A673 (cell line): ENCODE data around the gene TCF7L2. TPM values are rescaled to one million over a fixed set of nuclear protein-coding genes. Genes with fewer than 3 reads are reported as not detected.

Experiments
- BruUV-seq: library from RNA; stranded (reverse); fragments of 400-500 nt; replicated peaks from 2 replicates; lab custom pipeline; 2021; lab: Mats Ljungman, UMichigan
- CTCF ChIA-PET: fragments of 300-600 bp; sonication (Branson Sonifier 250); formaldehyde crosslinking; loops from one replicate; lab custom pipeline; 2022; ENCODE audit warnings: antibody characterized with exemption; lab: Charles Lee
- POLR2A ChIA-PET: fragments of 300-600 bp; sonication (Branson Sonifier 250); formaldehyde crosslinking; loops from one replicate; lab custom pipeline; 2022; ENCODE audit warnings: antibody characterized with exemption; ENCODE audit not compliant: low non-redundant PET; lab: Charles Lee
- DNase-seq: peaks from one replicate; pipeline ENCODE4 v3.0.0-alpha.2; 2015; ENCODE audit warnings: low spot score
- H3K27ac ChIP-seq: fragments of 200-600 bp; sonication (generic); 2 replicates; pipeline ENCODE4 v1.5.1; 2016; ENCODE audit warnings: mixed run types, low read depth, mild to moderate bottlenecking, mixed read lengths, antibody characterized with exemption, low read length; ENCODE audit not compliant: poor library complexity, severe bottlenecking
- H3K27me3 ChIP-seq: fragments of 200-600 bp; sonication (generic); replicated peaks from 2 replicates; pipeline ENCODE4 v1.6.1; 2017; ENCODE audit warnings: mixed run types, low read depth, mild to moderate bottlenecking, mixed read lengths, antibody characterized with exemption, low read length; ENCODE audit not compliant: insufficient read depth, poor library complexity
- H3K36me3 ChIP-seq: fragments of 200-600 bp; sonication (generic); 2 replicates; pipeline ENCODE4 v1.6.1; 2016; ENCODE audit warnings: mixed run types, mild to moderate bottlenecking, mixed read lengths, antibody characterized with exemption, low read length; ENCODE audit not compliant: insufficient read depth, poor library complexity, severe bottlenecking
- H3K4me1 ChIP-seq: fragments of 200-600 bp; sonication (generic); 2 replicates; pipeline ENCODE4 v1.6.1; 2017; ENCODE audit warnings: mixed run types, mild to moderate bottlenecking, mixed read lengths, antibody characterized with exemption, low read length; ENCODE audit not compliant: insufficient read depth, poor library complexity, severe bottlenecking
- H3K4me3 ChIP-seq: fragments of 200-600 bp; sonication (generic); 2 replicates; pipeline ENCODE4 v1.5.1; 2016; ENCODE audit warnings: low read depth, mixed run types, mild to moderate bottlenecking, mixed read lengths, low read length; ENCODE audit not compliant: poor library complexity, severe bottlenecking
- H3K9me3 ChIP-seq: fragments of 200-600 bp; sonication (generic); 2 replicates; pipeline ENCODE4 v1.6.1; 2016; ENCODE audit warnings: mixed run types, low read depth, mild to moderate bottlenecking, mixed read lengths, antibody characterized with exemption, low read length; ENCODE audit not compliant: poor library complexity, severe bottlenecking
- CTCF ChIP-seq: fragments of 300-800, 200-600 bp; sonication (generic); conservative IDR thresholded peaks from 2 replicates; pipeline ENCODE4 v1.5.1; 2017; ENCODE audit warnings: low read depth, mild to moderate bottlenecking, antibody characterized with exemption, low read length, moderate library complexity, mixed read lengths
- EZH2 ChIP-seq: fragments of 200-600 bp; sonication (generic); IDR thresholded peaks from 2 replicates; pipeline ENCODE4 v1.6.1; 2017; ENCODE audit warnings: borderline replicate concordance, low read depth, mild to moderate bottlenecking, mixed read lengths, antibody characterized with exemption, low read length; ENCODE audit not compliant: poor library complexity, severe bottlenecking
- intact Hi-C: fragments of 100-400 bp; cut with micrococcal nuclease; formaldehyde crosslinking; loops from one replicate; pipeline ENCODE4 v1.10.0; 2022; ENCODE audit not compliant: unreplicated experiment
- total RNA-seq: library from RNA; stranded (reverse); gene quantifications from 2 replicates; pipeline ENCODE4 v1.2.3, GENCODE V29; 2021

The TCF7L2 gene
- total RNA-seq, 1 experiment from 2014 or later, result 16.8 TPM

- intact Hi-C loops, result no loop called here
- CTCF ChIA-PET, result no interaction called here
- BruUV-seq, result no TSS peak
- Histone ChIP-seq H3K4me3 (no peak overlapping the region), H3K36me3 (no peaks in the 10 kb centered on the region), H3K4me1 (peaks cover 16% of the 10 kb centered on the region), H3K9me3 (no peaks in the 10 kb centered on the region), H3K27ac (no peak overlapping the region), H3K27me3 (no peaks in the 10 kb centered on the region)
- no peak for TF ChIP-seq EZH2
- TF ChIP-seq CTCF, result no peak
- POLR2A ChIA-PET, result interaction anchor here (0.6 kb wide), 1 partner anchor 136 kb away, joined by 3 read pairs; no protein-coding TSS in a partner anchor
- no peak for DNase-seq
Measured at GRCh38 chr10:113066561-113067312, 116.7 kb downstream of the TCF7L2 start.

- CTCF ChIA-PET, result no interaction called here
- Histone ChIP-seq H3K27ac (no peak overlapping the region), H3K36me3 (no peaks in the 10 kb centered on the region), H3K9me3 (no peaks in the 10 kb centered on the region), H3K27me3 (no peaks in the 10 kb centered on the region), H3K4me1 (peaks cover 11% of the 10 kb centered on the region), H3K4me3 (no peak overlapping the region)
- TF ChIP-seq EZH2 (no peak), CTCF (no peak)
- no TSS peak for BruUV-seq
- intact Hi-C loops, result no loop called here
- POLR2A ChIA-PET, result no interaction called here
- DNase-seq, result no peak
Measured at GRCh38 chr10:113067501-113067900, 117.5 kb downstream of the TCF7L2 start.

GRCh38 chr10:113068178-113068890 lies 118.3 kb downstream of the TCF7L2 start:
- ChIA-PET CTCF (no interaction called here), POLR2A (interaction anchor here (0.8 kb wide), 1 partner anchor 38 kb away, joined by 5 read pairs; no protein-coding TSS in a partner anchor)
- BruUV-seq, result no TSS peak

More at GRCh38 chr10:113068178-113068890, 118.3 kb downstream of the TCF7L2 start:
- intact Hi-C loops, result no loop called here
- H3K9me3 ChIP-seq, result no peaks in the 10 kb centered on the region
- no peak for DNase-seq
- no peak overlapping the region for H3K27ac ChIP-seq
- H3K27me3 ChIP-seq, result no peaks in the 10 kb centered on the region
- no peak for TF ChIP-seq CTCF
- TF ChIP-seq EZH2, result no peak
- peaks cover 3% of the 10 kb centered on the region for H3K4me1 ChIP-seq
- no peak overlapping the region for H3K4me3 ChIP-seq
- H3K36me3 ChIP-seq, result no peaks in the 10 kb centered on the region
